HG02870 (cell line): ENCODE data around the gene PTPRD.

ENCODE experiments used
- ATAC-seq: cut with Tn5 transposase; IDR thresholded peaks from one replicate; pipeline ENCODE4 v1.9.1; 2021; ENCODE audit warnings: mild to moderate bottlenecking, moderate library complexity; ENCODE audit not compliant: unreplicated experiment

PTPRD gene

DNA sequence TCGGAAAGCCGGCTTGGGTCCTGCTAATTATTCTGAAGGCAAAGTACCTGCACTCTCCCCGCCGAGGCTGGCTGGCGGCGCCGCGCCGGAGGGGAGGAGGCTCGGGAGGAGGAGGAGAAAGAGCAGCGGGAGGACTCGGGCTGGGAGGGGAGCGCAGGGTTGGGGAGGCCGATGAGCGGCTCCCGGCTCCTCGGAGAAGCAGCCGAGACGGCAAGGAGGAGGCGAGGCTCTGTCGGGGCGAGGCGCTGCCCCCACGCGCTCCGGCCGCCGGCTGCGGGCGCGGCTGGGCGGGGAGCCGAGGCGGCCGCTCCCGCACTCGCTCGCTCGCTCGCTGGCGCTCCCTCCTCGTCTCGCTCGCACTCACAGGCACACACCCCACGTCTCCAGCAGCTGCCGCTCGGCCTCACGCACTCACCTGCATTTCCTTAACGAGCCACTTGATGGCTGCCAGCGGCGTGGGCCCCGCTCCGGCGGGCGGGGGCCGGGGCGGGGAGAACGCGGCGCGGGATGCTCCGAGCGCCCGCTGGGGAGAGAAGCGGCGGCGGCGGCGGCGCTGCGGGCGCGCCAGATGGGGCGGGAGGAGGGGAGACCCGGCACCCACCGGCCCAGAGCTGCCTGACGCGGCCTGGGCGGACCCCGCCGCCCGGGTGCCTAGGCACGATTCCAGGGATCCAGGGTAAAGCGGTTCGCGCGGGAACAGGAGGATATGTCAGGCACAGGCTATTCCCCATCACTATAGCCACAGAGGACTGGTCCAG is at the start of gene PTPRD:
PTPRD (minus strand) TSS at position 362 of the 758 bp plus-strand sequence.
- peak; percentile 91 for ATAC-seq

DNA sequence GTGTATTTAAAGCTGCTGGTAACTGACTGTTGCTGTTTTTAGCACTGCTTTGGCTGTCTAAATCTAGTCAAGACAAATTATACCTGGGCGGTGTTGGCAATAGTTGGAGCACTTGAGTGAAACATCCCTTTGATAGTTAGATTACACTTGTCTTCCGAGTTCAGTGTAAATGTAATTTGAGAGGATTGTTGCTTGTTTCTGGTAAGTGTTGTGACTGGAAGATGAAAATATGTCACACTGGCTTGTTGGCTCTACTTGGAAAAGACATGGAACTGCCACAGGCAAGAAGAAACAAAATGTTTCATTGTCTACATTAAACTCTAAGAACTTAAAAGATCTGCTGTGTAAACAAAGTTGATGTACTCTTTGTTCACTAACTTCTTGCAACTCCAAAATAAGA is 49.2 kb upstream of the PTPRD start:
- no peak for ATAC-seq

DNA sequence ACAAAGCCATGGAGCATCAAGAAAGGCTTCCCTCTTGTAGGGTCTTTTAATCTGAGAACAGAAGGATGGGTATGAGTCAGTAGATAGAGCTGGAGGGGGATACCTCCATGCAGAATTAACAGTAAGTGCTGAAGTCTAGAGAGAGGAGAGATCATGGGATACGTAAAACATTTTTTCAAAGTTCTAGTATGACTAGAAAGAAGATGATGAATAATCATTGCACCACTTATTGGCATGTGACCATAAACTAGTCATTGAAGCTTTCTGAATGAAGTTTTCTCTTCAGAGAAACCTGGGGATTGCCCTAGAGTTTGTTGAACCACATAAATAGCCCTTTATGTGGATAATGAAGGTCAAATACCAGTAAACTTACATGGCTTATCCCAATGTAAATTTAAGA is 48.6 kb upstream of the PTPRD start:
- no peak for ATAC-seq

DNA sequence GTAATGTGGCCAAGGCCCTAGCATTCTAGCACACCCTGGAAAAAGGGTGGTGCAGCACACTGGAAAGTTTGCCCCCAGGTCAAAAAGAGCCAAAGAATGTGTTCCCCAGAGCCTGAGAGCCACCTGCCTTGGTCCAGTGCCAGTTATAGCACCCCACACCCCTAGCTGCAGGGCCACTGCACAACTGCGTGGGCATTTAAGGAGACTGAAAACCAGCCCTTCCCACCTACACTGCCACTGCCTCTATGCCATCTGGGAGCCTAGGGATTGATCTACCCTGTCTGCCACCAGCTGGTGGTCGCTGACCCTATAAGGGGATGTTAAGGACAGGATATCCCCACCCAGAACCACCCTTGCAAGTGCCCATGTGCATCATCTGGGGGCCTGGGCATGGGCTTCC is 38.2 kb upstream of the PTPRD start:
- no peak for ATAC-seq

DNA sequence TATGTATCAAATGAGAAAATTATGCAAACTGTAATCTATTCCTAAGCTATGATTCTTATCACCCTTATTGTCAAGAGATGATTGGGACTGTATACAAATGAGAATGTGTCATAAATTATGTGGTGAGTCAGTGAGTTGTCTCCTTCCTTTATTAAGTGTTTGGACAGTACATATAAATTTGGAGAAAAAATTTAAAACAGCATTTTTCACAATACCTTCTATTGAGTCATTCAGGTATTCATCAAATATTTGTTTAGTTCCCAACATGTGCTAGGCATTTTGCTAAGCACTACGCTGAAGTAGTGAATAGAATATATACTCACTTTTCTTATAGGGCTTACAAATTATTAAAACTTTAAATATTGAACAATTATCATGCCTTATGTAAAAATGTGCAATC is 36.3 kb upstream of the PTPRD start:
- ATAC-seq: no peak

DNA sequence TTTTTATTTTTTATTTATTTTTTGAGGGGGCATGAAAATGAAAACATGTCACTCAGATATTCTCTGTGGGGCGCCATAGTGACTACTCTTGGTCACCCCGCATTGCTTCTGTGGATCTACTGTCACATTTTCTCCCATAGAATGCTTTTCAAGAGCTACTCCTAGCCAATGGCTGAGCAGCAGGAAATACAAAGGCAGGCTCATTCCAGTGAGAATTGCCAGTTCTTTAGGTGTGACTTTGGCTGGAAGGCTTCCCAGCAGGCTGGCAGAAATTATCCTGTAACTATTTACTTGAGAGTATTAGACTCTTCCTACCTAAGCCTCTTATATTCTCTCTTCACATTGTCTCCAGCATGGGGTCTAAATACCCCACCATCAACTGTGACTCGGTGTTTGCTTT is 21.0 kb upstream of the PTPRD start:
- ATAC-seq: no peak

DNA sequence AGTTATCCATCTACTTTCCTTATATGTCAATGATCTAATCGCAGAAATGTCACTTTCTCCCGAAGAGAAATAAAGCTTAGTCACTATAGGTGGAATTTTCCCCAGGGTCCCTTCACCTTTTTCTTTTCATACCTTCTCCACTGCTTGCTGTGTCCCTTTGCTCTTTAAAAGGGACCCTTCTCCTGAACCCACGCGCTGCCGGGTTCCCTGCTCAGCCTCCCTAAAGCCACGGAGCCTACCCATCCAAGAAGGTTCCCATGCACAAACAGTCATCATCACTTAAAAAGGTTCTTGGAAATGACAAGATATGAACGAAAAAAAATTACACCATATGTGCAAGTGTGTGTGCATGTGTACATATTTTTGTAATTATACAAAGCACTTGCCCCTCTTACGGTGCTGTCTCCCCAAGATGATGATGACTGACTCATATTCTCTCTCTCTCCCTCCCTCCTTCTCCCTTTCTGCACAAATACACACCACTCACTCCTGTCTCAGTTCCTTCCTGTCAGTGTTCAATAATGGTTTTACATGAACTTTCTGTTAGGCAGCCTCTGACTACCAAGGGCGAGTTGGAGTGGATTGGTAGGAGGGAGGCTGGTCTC is 1.5 kb upstream of the PTPRD start:
- ATAC-seq: no peak

DNA sequence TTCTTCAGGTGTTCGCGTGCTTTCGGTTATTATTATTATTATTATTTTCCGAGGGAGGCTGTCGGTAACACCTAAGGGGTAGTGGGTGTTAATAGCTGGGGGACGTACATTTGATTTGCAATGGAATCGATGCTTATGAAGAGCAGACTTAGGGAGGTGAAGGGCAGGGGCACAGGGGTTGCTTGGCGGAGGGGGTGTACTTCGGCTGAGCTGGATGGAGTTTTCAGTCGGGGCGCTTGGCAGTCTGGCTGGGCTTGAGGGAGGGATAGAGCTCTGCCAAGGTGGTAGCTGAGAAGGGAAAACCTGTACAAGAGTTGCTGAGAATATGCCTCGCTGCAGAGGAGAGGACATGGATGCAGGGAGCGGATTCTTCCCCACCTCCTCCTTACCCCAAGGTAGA is 617 bp upstream of the PTPRD start:
- ATAC-seq: no peak

DNA sequence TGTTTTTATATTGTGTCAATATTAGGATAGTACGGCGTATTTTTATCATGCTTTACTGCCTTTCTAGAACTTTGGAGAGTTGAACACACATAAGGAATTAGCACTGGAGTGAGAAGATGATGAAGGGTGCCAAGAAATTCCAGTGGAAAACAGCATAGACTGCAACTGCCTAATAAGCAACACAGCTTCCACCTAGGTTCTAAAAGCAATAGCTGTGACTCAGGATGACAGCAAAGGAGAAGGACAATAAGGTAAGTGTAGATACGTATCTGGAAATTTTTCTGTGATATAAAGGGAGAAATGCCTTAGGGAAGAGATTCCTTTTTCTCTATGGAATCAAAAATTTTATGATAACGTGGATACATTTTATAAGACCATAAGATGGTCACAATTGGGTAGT is 7.4 kb downstream of the PTPRD start:
- no peak for ATAC-seq

DNA sequence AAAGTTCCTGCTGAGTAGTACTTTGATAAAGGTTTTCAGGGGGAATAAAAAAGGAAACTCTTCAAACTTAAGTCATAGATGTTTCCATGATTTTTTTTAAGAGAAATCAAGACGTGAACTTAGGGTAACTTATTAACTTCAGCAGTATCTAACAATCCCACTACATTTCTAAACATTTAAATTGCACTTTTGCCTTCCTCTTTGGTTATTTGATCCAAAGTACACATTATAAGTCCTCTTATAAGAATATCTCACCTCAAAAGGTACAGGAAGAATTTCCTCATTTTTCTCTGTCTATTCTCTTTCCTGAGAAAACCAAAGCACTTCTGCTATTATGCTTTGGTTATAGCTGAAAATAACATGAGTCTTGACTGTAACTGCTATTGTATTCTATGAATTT is 7.9 kb downstream of the PTPRD start:
- no peak for ATAC-seq

DNA sequence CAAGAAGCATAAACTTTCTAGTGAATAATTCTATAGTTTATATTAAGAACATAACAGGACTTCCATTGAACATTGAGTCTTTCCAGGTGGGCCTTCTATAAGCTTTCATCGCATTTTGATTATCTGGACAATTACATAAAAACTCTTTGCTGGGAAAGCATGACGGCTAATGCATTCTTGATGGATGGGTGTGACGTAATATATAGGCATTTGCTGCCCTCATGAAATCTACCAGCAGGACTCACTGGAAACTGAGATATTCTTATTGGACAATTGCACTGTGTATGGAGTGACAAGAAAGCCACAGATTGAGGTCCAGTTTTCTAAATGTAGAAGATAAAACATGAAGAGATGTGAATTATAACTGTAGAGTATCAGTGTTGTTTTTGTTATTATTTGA is 15.0 kb downstream of the PTPRD start:
- no peak for ATAC-seq

DNA sequence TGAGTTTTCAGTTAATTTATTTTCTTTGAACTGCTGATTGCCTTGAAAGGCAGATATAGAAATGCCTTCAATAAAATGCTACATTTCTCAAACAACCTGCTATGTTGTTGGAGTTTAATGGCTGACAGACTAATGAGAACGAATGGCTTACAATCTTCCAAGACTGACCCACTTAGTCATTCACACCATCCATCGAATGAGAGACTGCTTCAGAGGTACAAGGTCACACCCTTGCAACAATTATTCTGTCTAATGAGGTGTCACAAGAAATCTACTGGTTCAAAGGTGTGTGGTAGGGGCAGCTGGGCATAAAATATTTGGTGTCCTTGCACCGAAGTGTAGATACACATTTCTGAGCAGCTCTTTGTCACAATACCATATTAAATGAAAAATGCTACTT is 18.3 kb downstream of the PTPRD start:
- no peak for ATAC-seq

DNA sequence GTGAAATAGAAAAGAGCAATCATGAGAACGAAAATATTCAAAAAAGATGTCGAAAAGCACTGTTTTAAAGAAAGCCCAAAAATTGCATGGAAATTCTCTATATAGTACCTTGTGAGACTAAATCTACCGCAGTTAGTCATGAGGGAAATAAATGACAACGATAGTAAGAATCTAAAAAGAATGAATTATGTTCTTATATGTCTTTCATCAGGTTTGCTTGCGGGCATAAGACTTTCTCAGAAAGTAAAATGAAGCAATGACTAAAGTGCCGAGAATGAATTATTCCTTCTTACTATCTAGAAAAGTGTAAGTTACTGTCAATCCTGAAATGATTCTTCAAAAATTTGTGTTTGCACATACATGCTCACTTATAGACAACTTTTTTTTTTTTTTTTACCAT is 26.4 kb downstream of the PTPRD start:
- ATAC-seq: no peak

DNA sequence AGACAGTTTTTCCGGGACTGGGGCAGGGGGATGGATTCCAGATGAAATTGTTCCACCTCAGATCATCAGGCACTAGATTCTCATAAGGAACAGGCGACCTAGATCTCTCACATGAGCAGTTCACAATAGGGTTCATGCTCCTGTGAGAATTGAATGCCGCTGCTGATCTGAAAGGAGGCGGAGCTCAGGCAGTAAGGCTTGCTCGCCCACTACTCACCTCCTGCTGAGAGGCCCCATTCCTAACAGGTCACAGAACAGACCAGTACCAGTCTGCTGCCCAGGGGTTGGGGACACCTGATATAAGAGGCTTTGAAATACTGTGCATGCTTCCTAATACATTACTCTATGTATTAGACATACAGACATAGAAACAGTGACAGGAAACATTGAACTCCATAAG is 41.1 kb downstream of the PTPRD start:
- ATAC-seq: no peak

DNA sequence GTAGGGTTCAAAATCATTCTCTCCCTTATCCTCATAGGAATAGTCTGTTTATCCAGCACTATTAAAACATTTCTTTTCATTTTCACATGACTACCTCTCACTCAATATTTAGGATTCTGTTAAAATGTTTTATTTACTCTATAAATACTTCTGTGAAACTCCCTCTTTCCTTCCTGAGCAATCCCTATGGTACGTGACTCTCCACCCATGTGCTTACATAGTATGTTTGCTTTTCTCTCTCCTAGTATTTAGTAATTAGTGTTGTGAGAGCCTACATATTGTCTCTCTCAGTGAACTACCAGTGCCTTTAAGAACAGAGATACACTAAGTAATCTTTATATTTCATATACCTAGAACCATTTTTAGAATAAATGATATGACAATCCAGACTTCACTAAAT is 46.0 kb downstream of the PTPRD start:
- no peak for ATAC-seq

DNA sequence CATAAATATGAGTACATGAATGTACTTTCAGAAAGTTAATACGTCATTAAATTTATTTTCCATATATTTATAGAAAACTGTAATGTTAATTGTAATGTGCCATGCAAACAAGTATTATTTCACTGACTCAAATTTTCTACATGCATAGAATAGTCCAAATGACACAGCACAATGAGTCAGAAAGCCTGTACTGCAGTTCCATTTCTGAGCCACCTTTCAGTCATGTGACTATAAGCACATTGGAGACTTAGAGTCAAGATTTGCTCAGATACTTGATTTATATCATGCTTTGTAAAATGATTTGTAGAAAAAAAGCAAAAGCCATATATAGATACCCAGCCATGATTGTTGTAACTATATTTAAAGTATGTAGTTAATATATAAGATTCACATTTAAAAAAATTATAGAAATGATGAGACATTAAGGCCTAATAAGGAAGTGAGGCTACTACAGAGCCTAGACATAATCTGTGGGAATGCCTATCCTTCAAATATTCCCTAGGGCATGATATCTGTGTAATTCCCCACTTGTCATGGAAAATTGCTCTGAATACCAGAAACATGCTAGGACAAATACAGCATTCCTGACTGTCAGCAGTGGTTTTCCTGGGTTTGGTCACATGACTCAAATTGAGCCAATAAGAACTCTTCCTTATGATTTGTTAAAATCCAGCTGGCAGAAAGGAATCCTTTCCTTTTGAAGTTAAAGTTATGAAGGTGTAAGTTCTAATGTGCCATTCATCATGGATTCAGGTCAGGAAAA is 50.0 kb downstream of the PTPRD start:
- no peak for ATAC-seq

DNA sequence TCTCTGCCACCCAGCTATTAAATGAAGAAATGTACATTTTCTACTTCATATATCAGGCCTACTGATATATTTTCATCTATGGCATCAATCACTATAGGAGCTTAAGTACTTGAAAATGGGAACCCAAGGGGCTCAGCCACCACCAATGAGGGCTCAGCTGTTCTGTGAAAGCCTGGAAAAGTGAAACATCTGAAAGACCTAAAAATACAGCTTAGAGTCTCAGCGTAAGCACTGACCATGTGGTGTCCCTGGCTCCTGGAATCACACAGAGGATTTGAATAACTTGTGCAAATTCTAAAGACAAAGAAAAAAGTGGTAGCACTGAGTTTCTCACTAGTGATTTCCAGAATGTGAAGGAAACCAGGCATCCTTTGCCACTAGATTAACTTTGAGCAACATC is 64.5 kb downstream of the PTPRD start:
- no peak for ATAC-seq

DNA sequence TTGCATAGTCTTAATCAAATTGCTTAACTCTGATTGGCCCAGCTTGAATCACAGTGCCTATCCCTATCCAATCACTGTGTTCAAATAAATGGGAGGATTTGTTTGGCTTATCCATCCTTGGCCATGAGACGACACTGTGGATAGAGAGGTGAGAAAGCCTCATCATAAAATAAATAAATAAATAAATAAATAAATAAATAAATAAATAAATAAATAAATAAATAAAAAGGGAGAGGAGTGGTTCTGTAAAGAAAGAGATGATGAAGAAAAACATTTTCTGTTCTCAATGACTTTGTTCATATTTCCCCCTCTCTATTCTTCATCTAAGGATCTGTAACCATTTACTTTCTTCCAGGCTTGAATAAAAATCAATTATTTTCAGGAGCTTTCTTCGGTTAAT is 74.7 kb downstream of the PTPRD start:
- no peak for ATAC-seq

DNA sequence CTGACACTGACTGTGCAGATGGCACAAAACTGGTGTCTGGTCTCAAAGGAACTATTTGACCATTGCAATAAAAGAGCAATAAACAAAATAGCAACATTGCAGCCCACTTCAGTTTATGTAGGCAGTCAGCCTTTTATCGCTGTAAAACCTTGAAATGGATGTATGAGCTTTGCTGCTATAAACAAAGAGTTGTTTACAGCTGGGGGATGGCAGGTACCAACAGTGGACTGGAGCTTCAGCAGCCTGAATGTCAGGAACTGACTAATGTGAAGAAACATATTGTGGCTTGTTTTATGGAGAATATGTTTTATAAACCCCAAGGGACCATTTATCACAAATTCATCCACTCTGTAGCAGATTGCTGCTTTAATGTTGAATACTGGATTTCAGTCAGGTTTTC is 78.0 kb downstream of the PTPRD start:
- ATAC-seq: no peak

DNA sequence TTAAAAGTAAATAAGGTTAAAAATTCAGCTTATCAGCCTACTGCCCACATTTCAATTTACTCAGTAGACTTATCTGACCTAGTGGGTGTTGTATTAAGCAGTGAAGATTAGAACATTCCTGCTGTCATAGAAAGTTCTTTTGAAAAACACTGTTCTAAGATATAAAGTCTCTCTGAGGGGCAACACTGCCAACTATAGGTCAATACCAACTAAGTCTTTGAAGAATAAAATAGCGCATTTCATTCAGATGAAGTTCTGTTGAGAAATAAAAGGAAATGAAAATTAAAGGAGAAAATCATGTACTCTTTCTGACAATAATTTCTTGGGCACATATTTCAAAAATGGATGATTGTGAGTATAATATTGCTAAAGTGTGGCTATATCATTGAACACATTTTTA is 86.8 kb downstream of the PTPRD start:
- ATAC-seq: no peak

DNA sequence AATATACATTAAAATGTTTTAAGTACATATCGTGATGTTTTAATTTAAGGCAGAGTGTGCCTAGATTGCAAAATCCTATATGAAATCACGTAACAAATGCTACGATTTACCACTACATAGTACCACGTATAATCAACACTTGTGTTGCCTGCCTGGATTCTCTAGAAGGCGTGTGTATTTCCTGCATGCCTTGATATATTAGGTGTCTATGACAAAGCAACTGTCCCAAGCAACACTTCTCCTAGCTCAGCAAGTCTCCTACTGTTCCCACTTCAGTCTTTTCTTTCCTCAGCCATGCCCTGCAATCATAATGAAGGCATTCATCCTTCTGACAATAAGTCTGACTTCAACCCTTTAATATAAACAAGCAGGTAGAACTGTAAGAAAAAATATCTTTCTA is 89.6 kb downstream of the PTPRD start:
- no peak for ATAC-seq

DNA sequence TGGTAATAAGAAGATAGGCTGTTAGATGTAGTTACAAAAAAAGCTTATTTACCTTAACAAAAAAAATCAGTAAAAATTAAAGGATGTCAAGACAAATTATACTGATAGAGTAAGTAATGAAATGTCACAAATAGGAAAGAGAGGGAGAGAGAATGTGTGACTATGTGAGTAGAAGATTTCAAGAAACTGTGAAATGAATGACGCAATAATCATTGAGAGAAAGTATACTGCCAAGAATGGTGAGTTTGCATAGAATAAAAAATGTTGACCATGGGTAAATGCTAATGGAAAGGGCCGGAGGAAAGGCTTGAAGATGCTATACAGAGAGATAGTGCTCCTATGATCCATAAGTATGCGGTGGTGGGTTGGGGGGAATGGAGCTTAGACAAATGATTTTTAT is 100.7 kb downstream of the PTPRD start:
- no peak for ATAC-seq
